Measurements from ENCODE around the gene CCDC141.

- TF ChIP-seq, protein P1, sequence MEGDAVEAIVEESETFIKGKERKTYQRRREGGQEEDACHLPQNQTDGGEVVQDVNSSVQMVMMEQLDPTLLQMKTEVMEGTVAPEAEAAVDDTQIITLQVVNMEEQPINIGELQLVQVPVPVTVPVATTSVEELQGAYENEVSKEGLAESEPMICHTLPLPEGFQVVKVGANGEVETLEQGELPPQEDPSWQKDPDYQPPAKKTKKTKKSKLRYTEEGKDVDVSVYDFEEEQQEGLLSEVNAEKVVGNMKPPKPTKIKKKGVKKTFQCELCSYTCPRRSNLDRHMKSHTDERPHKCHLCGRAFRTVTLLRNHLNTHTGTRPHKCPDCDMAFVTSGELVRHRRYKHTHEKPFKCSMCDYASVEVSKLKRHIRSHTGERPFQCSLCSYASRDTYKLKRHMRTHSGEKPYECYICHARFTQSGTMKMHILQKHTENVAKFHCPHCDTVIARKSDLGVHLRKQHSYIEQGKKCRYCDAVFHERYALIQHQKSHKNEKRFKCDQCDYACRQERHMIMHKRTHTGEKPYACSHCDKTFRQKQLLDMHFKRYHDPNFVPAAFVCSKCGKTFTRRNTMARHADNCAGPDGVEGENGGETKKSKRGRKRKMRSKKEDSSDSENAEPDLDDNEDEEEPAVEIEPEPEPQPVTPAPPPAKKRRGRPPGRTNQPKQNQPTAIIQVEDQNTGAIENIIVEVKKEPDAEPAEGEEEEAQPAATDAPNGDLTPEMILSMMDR (IDR thresholded peaks at IDR 0.05), result no peak
- TF ChIP-seq POLR2A (IDR thresholded peaks at IDR 0.05), result no peak
Observed at GRCh38 chr2:179072527-179072926, 22.6 kb upstream of the CCDC141 start.
